Skeletal muscle tissue (tissue), 4 donors: ENCODE measurements around the gene CSRNP3. TPM values are rescaled to one million over a fixed set of nuclear protein-coding genes. Genes with fewer than 3 reads are reported as not detected.

Source experiments
- H3K27ac ChIP-seq: one replicate; pipeline ENCODE4 v1.7.0; 2013; ENCODE audit warnings: mild to moderate bottlenecking, low read depth, low read length, inconsistent platforms
- H3K27me3 ChIP-seq, 3 donors: one replicate each; pipeline ENCODE4 v1.7.0; 2013; ENCODE audit warnings: low read length in 3 of 3; ENCODE audit not compliant: control insufficient read depth in 3 of 3, insufficient read depth in 3 of 3
- H3K36me3 ChIP-seq, 3 donors: one replicate each; pipeline ENCODE4 v1.7.0; 2013; ENCODE audit warnings: low read length in 3 of 3; ENCODE audit not compliant: control insufficient read depth in 3 of 3, insufficient read depth in 3 of 3
- H3K4me1 ChIP-seq, 3 donors: one replicate each; pipeline ENCODE4 v1.7.0; 2013; ENCODE audit warnings: low read length in 3 of 3, mild to moderate bottlenecking in 3 of 3; ENCODE audit not compliant: control insufficient read depth in 3 of 3, insufficient read depth in 3 of 3
- H3K4me3 ChIP-seq, 3 donors: one replicate each; pipeline ENCODE4 v1.7.0; 2013; ENCODE audit warnings: low read length in 3 of 3
- H3K9ac ChIP-seq, 3 donors: one replicate each; pipeline ENCODE4 v1.7.0; 2013; ENCODE audit warnings: low read length in 3 of 3, mild to moderate bottlenecking in 3 of 3, moderate library complexity in 2 of 3, low read depth in 1 of 3
- H3K9me3 ChIP-seq, 3 donors: one replicate each; pipeline ENCODE4 v1.7.0; 2013; ENCODE audit warnings: low read length in 3 of 3; ENCODE audit not compliant: control insufficient read depth in 3 of 3
- total RNA-seq: library from RNA; depleted of rRNA; stranded (reverse); fragments of >200 nt; gene quantifications from one replicate; pipeline ENCODE4 v1.2.3, GENCODE V29; 2014
- donor health status: Osteomylitis.

Gene CSRNP3
- total RNA-seq, 1 donor from 2014 or later = 18.8 TPM

- no peaks in the 10 kb centered on the region for H3K36me3 ChIP-seq
- no peak overlapping the region for H3K9ac ChIP-seq
- H3K27ac ChIP-seq = no peak overlapping the region
- H3K27me3 ChIP-seq = no peaks in the 10 kb centered on the region
- no peaks in the 10 kb centered on the region for H3K4me1 ChIP-seq
- H3K4me3 ChIP-seq = no peak overlapping the region
- H3K9me3 ChIP-seq = no peaks in the 10 kb centered on the region
Observed at GRCh38 chr2:165563468-165564225, 94.1 kb downstream of the CSRNP3 start.

- Histone ChIP-seq H3K4me3 (no peak overlapping the region), H3K9ac (no peak overlapping the region), H3K4me1 (no peaks in the 10 kb centered on the region), H3K27ac (no peak overlapping the region), H3K9me3 (no peaks in the 10 kb centered on the region), H3K27me3 (no peaks in the 10 kb centered on the region), H3K36me3 (no peaks in the 10 kb centered on the region)
Observed at GRCh38 chr2:165566008-165566407, 96.5 kb downstream of the CSRNP3 start.

- no peaks in the 10 kb centered on the region for H3K9me3 ChIP-seq
Observed at GRCh38 chr2:165567273-165567672, 97.8 kb downstream of the CSRNP3 start.

GRCh38 chr2:165568361-165568760 is 98.9 kb downstream of the CSRNP3 start:
- no peaks in the 10 kb centered on the region for H3K27me3 ChIP-seq
- no peaks in the 10 kb centered on the region for H3K36me3 ChIP-seq
- H3K4me1 ChIP-seq = no peaks in the 10 kb centered on the region
- H3K27ac ChIP-seq = no peak overlapping the region
- no peak overlapping the region for H3K9ac ChIP-seq
- H3K4me3 ChIP-seq = no peak overlapping the region
- H3K9me3 ChIP-seq = no peaks in the 10 kb centered on the region

More at GRCh38 chr2:165567273-165567672, 97.8 kb downstream of the CSRNP3 start:
- no peaks in the 10 kb centered on the region for H3K27me3 ChIP-seq
- no peak overlapping the region for H3K9ac ChIP-seq
- no peak overlapping the region for H3K27ac ChIP-seq
- no peaks in the 10 kb centered on the region for H3K4me1 ChIP-seq
- no peaks in the 10 kb centered on the region for H3K36me3 ChIP-seq
- no peak overlapping the region for H3K4me3 ChIP-seq

GRCh38 chr2:165571477-165571876 is 102.0 kb downstream of the CSRNP3 start:
- Histone ChIP-seq H3K27me3 (peaks cover 0 to 2% (median 0%) of the 10 kb centered on the region in 3 donors), H3K4me1 (peaks cover 0 to 3% (median 0%) of the 10 kb centered on the region in 3 donors), H3K9me3 (no peaks in the 10 kb centered on the region), H3K36me3 (no peaks in the 10 kb centered on the region), H3K27ac (no peak overlapping the region), H3K9ac (no peak overlapping the region), H3K4me3 (no peak overlapping the region)

GRCh38 chr2:165572151-165572550 is 102.7 kb downstream of the CSRNP3 start:
- no peaks in the 10 kb centered on the region for H3K9me3 ChIP-seq
- H3K4me1 ChIP-seq = peaks cover 0 to 3% (median 0%) of the 10 kb centered on the region in 3 donors
- no peaks in the 10 kb centered on the region for H3K36me3 ChIP-seq
- no peak overlapping the region for H3K4me3 ChIP-seq
- peaks cover 0 to 2% (median 0%) of the 10 kb centered on the region in 3 donors for H3K27me3 ChIP-seq
- no peak overlapping the region for H3K9ac ChIP-seq
- no peak overlapping the region for H3K27ac ChIP-seq

GRCh38 chr2:165573534-165574461 is 104.3 kb downstream of the CSRNP3 start:
- peak overlapping the region; percentile 58 to 79 (median 62) for H3K4me3 ChIP-seq
- H3K9ac ChIP-seq = peak overlapping the region; percentile 7 to 63 (median 58)
- peaks cover 0 to 2% (median 0%) of the 10 kb centered on the region in 3 donors for H3K27me3 ChIP-seq
- no peak overlapping the region for H3K27ac ChIP-seq
- H3K36me3 ChIP-seq = no peaks in the 10 kb centered on the region
- H3K9me3 ChIP-seq = no peaks in the 10 kb centered on the region
- H3K4me1 ChIP-seq = peaks cover 0 to 3% (median 0%) of the 10 kb centered on the region in 3 donors

- H3K4me1 ChIP-seq = peaks cover 0 to 3% (median 0%) of the 10 kb centered on the region in 3 donors
- no peaks in the 10 kb centered on the region for H3K36me3 ChIP-seq
- H3K4me3 ChIP-seq = no peak overlapping the region
- peaks cover 0 to 2% (median 0%) of the 10 kb centered on the region in 3 donors for H3K27me3 ChIP-seq
- H3K9me3 ChIP-seq = no peaks in the 10 kb centered on the region
- no peak overlapping the region for H3K27ac ChIP-seq
- no peak overlapping the region for H3K9ac ChIP-seq
Observed at GRCh38 chr2:165575044-165575615, 105.6 kb downstream of the CSRNP3 start.

- peaks cover 0 to 2% (median 0%) of the 10 kb centered on the region in 3 donors for H3K27me3 ChIP-seq
- no peaks in the 10 kb centered on the region for H3K36me3 ChIP-seq
- no peak overlapping the region for H3K4me3 ChIP-seq
- H3K4me1 ChIP-seq = peaks cover 0 to 3% (median 0%) of the 10 kb centered on the region in 3 donors
- no peaks in the 10 kb centered on the region for H3K9me3 ChIP-seq
- no peak overlapping the region for H3K27ac ChIP-seq
- no peak overlapping the region for H3K9ac ChIP-seq
Observed at GRCh38 chr2:165576409-165577154, 107.1 kb downstream of the CSRNP3 start.
